GM12872 (cell line): ENCODE data around the gene SLC25A40.

Experiments
- TF ChIP-seq, protein P1 (sequence below): IDR thresholded peaks from 3 replicates; pipeline ENCODE4 v1.5.1; 2011; ENCODE audit warnings: low read depth, mild to moderate bottlenecking, low read length, moderate library complexity; ENCODE audit not compliant: insufficient read depth

SLC25A40 gene

DNA sequence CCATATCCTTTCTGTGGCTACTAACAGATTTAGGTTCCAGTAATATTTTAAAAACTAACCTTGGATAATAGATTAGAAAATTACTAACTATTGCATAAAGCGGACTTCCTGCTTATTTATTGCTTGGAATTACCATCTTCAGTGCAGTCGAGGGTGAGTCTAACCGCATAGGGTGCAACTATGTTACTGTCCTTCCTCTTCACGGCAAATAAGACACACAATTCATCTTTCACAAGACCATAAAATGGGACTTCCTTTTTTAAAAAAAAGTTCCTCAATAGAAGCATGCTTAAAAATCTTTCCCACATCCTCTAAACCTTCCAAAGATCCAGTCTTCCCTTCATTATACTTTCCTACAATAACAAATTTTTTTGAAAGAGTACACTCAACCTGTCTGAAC, 2.1 kb downstream of the SLC25A40 start:
- TF ChIP-seq, protein P1, sequence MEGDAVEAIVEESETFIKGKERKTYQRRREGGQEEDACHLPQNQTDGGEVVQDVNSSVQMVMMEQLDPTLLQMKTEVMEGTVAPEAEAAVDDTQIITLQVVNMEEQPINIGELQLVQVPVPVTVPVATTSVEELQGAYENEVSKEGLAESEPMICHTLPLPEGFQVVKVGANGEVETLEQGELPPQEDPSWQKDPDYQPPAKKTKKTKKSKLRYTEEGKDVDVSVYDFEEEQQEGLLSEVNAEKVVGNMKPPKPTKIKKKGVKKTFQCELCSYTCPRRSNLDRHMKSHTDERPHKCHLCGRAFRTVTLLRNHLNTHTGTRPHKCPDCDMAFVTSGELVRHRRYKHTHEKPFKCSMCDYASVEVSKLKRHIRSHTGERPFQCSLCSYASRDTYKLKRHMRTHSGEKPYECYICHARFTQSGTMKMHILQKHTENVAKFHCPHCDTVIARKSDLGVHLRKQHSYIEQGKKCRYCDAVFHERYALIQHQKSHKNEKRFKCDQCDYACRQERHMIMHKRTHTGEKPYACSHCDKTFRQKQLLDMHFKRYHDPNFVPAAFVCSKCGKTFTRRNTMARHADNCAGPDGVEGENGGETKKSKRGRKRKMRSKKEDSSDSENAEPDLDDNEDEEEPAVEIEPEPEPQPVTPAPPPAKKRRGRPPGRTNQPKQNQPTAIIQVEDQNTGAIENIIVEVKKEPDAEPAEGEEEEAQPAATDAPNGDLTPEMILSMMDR = no peak

GRCh38 chr7:87872346-87872745, 3.8 kb downstream of the SLC25A40 start:
- TF ChIP-seq, protein P1 = no peak

DNA sequence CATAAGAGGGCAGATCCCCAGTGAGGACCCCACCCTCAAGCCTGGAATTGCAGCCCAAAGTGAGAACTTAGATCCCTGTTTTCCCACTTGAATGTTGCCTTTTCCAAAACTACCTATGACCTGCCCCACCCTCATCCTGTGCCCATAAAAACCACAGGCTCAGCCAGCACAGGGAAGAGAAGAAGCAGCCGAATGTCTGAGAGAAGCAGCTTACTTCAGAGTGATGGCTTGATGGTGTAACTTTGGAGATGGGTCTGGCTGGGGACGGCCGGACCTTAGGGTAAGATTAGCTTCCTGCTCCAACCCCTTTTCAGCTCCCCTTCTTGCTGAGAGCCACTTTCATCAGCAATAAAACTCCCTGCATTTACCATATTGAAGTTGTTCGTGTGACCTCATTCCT, 5.7 kb downstream of the SLC25A40 start:
- TF ChIP-seq, protein P1 = no peak

GRCh38 chr7:87866089-87866488, 10.1 kb downstream of the SLC25A40 start:
- TF ChIP-seq, protein P1 = no peak

- TF ChIP-seq, protein P1 = no peak
Measured at GRCh38 chr7:87858417-87859100, 17.6 kb downstream of the SLC25A40 start.

DNA sequence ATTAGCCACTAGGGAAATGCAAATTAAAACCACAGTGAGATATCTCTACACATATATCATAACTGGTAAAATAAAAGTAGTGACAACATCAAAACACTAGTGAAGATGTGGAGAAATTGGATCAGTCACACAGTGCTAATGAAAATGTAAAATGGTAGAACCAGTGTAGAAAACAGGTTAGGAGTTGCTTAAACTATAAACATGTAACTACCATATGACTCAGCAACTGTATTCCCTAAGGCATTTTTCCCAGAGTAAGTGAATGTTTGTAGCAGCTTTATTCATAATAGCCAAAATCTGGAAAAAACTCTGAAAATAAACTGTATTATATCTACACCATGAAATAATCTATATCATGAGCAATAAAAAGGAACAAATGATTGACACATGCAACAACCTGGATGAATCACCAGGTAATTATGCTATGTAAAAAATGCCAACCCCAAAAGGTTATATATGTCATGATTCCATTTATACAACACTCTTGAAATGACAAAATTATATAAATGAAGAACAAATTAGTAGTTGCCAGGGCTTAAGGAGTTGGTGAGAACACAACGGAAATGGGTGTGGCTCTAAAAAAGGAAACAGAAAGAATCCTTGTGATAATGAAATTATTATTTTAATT, 22.8 kb downstream of the SLC25A40 start:
- TF ChIP-seq, protein P1 = no peak

DNA sequence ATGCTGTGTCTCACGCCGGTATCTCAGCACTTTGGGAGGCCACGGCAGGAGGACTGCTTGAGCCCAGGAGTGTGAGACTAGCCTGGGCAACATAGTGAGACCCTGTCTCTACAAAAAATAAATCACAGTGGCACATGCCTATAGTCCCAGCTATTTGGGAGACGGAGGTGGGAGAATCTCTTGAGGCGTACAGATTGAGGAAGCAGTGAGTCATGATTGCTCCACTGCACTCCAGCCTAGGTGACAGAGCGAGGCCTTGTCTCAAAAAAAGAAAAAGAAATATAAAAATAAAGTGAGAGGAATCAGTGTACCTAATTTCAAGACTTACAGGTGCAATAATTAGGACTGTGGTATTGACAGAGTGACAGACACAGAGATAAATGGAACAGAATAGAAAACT, 23.9 kb downstream of the SLC25A40 start:
- TF ChIP-seq, protein P1 = no peak
